Islet of Langerhans (tissue), 1 donor: ENCODE results near the gene VAT1L.
"Not testable (repeated sequence)": the region's sequence is repeated elsewhere in the genome, so short reads cannot be mapped to it uniquely, and the experiment has no call there.

Source experiments
- FAIRE-seq: peaks from one replicate; lab custom pipeline; 2011; peaks lifted over from hg19 to GRCh38; lab: Jason Lieb, UNC

Gene VAT1L

GRCh38 chr16:77962689-77963088, 174.3 kb downstream of the VAT1L start:
- FAIRE-seq, result no peak

- FAIRE-seq, result no peak
These were observed 175.1 kb downstream of the VAT1L start for GRCh38 chr16:77963185-77964044.

GRCh38 chr16:77965346-77965745, 177.0 kb downstream of the VAT1L start:
- FAIRE-seq, result no peak

GRCh38 chr16:77967054-77967904, 178.9 kb downstream of the VAT1L start:
- FAIRE-seq, result no peak

- no peak for FAIRE-seq
These were observed 181.5 kb downstream of the VAT1L start for GRCh38 chr16:77969861-77970260.

GRCh38 chr16:77970371-77970770, 182.0 kb downstream of the VAT1L start:
- FAIRE-seq, result no peak

- FAIRE-seq, result no peak
These were observed 183.1 kb downstream of the VAT1L start for GRCh38 chr16:77971306-77972061.

- no peak for FAIRE-seq
These were observed 183.7 kb downstream of the VAT1L start for GRCh38 chr16:77972062-77972392.

- FAIRE-seq, result no peak
These were observed 186.5 kb downstream of the VAT1L start for GRCh38 chr16:77974883-77975282.

GRCh38 chr16:77975942-77976341, 187.6 kb downstream of the VAT1L start:
- no peak for FAIRE-seq

- no peak for FAIRE-seq
These were observed 189.0 kb downstream of the VAT1L start for GRCh38 chr16:77977339-77977738.

- FAIRE-seq, result no peak
These were observed 196.7 kb downstream of the VAT1L start for GRCh38 chr16:77985111-77985510.

- FAIRE-seq, result no peak
These were observed 197.8 kb downstream of the VAT1L start for GRCh38 chr16:77986011-77986740.

GRCh38 chr16:77987810-77988209, 199.4 kb downstream of the VAT1L start:
- no peak for FAIRE-seq

GRCh38 chr16:77989846-77990245, 201.5 kb downstream of the VAT1L start:
- FAIRE-seq, result no peak

GRCh38 chr16:77991701-77992100, 203.3 kb downstream of the VAT1L start:
- FAIRE-seq, result no peak

- FAIRE-seq, result not testable (repeated sequence)
These were observed 204.0 kb downstream of the VAT1L start for GRCh38 chr16:77992381-77992780.

- FAIRE-seq, result no peak
These were observed 205.0 kb downstream of the VAT1L start for GRCh38 chr16:77993111-77993985.

GRCh38 chr16:77995843-77996455, 207.6 kb downstream of the VAT1L start:
- no peak for FAIRE-seq

- no peak for FAIRE-seq
These were observed 210.1 kb downstream of the VAT1L start for GRCh38 chr16:77998350-77999023.
